NCI-H2081 treated with DMSO at 0.1 percent for 48 hours (cell line): Measurements from ENCODE around the gene TRAPPC3L.

Experiments used
- DNase-seq: peaks from one replicate; lab custom pipeline; 2025; lab: John Stamatoyannopoulos, UW

TRAPPC3L gene

GRCh38 chr6:116557893-116558292, 12.4 kb upstream of the TRAPPC3L start:
- DNase-seq = no peak

GRCh38 chr6:116556814-116557415, 11.4 kb upstream of the TRAPPC3L start:
- no peak for DNase-seq

DNA sequence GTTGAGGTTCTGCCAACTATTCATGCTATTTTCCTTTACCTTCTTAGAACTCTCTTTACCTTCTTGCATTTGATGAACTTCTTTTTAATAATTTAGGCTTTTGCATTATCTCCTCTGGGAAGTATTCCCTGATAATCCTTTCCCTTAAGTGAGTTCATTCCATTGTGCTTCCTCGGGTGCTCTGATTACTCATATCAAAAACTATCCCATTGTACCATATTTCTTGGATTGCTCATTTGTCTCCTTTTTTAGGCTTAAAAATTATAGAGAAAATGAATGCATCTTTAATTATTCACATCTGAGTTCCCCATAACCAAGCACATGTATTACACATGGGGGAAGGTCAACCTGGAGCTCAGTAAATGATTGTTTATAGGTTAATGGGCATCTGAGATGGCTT, 10.6 kb upstream of the TRAPPC3L start:
- DNase-seq = no peak

GRCh38 chr6:116553451-116553850, 8.0 kb upstream of the TRAPPC3L start, which contains the start of gene CALHM4:
CALHM4 (plus strand) TSS chr6:116553751; CDS start chr6:116553794, 43 bp downstream.
- no peak for DNase-seq

GRCh38 chr6:116550796-116551195, 5.3 kb upstream of the TRAPPC3L start:
- no peak for DNase-seq

- DNase-seq = no peak
Observed at GRCh38 chr6:116547358-116547757, 1.9 kb upstream of the TRAPPC3L start.

DNA sequence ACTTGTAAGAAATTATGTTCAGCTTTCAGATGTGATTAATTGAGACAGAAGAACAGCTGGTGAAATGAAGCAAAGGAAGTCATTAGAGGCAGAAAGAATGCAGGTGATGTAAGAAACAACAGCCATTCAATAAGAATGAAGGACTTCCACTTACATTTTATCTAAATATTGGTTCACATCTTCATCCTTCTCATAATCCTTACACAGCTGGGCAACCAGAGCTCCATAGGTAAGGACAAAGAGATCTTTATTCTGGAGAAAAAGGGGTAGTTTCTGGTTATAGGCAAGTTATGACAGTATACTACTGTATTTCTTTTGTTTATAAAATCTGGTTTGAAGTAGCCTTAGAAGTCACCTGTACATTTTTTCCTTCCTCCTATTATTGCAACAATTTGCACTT, 2.3 kb downstream of the TRAPPC3L start:
- DNase-seq = no peak

DNA sequence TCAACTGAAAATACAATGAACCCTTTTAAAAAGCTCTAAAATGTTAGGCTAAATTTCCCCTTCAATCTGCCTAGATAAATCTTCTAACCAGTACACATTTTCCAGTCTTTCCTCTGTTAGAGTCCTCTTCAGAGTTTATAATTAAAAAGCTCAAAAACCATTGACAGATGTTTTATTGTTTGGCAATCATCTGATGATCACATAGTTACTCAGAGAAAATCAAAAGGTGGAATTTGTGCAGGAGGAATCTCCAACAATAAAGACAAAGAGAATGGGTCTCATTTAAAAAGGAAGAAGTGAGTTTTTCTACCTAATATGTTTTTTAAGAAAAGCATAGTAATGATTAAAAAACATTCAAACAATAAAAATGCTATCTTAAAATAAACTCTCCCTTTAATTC, 3.1 kb downstream of the TRAPPC3L start:
- DNase-seq = no peak

GRCh38 chr6:116536216-116536621, 9.3 kb downstream of the TRAPPC3L start:
- peak; percentile 9 for DNase-seq

DNA sequence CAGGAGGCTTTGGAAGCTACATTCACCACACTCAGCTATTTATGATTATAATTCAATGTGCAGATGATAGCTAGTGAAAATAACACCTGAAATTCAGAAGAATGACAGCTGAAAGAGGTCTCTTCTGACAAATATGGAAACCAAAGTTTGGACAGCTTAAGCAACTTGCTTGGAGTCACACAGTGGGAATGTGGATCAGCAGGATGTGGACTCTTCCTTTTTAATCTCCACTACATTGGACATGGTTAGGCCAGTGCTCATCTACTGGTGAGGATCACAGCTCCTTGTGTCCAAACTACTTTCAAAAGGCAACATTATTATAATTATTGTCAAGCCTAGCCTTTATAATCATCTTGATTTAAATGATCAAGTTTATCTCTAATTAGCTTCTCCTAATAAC, 10.4 kb downstream of the TRAPPC3L start:
- no peak for DNase-seq

DNA sequence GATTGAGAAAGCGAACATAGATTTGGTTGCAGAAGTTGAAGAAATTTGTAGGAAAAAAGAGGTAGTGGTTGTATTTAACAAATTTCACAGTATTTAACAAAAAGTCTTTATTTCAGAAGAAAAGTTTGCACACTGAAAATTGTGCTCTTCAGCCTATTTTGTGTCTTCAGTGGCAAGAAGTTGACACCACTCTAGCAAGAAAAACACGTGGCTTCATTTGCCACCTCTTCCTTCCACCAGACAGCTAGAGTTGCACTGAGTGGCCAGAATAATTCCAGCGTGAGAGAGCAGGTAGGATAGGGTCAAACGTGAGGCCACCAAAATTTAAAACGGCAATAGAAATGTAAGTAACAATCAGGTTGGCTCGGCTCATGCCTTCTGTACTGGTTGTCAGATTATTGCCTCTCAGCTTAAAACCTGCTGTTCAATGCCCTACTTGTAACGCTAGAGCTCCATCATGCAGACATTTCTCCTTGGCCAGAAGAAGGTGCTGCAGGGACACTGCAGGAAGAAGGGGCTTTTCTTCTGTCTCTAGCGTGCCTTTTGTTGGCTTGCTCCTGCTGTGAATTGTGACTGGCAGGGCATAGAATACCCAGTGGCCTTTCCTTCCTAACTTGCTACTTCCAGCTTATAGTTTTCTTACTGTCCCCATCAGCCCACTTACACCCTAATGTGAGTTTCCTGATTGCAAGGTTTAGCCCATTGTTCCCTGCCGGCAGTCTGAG, 12.1 kb downstream of the TRAPPC3L start:
- no peak for DNase-seq

DNA sequence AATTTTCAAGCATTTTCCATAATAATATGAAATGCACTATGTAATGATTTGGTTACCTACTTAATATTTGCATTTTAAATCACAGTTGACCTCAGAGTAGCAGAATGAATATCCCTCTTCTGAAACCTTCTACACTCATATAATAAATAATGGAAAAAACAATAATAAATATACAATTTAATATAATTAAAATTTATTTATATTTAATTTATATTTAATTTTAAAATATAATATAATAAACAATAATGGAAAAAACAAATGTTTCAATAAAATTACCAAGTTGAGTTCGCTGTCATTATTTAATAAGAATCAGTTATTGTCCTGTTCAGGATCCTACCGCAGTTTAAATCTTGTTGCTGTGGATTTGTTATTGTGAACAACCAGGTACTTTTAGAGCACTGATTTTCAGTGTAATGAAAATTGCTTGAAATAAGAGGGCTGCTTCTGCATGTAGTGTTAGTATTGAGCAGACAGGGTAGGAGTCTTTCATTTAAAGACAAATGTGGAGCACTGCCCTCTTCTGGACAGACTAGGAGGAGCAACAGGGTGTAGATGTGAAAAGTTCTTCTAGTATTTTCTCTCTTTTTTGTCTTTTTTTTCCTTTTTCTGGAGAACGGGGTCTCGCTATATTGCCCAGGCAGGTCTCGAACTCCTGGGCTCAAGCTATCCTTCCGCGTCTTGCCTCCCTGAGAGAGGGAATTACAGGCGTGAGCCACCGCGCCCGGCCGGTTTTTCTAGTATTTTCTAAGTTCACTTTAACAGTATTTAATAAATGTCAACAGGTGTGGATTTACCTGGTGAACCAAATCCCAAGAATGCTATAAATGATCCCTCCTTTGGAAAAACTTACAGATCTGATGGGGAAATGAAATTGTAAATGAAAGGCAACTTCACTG, 13.6 kb downstream of the TRAPPC3L start:
- no peak for DNase-seq

- DNase-seq = peak; percentile 29
Observed at GRCh38 chr6:116530436-116530835, 15.0 kb downstream of the TRAPPC3L start.

GRCh38 chr6:116529466-116530290, 15.8 kb downstream of the TRAPPC3L start:
- DNase-seq = no peak

DNA sequence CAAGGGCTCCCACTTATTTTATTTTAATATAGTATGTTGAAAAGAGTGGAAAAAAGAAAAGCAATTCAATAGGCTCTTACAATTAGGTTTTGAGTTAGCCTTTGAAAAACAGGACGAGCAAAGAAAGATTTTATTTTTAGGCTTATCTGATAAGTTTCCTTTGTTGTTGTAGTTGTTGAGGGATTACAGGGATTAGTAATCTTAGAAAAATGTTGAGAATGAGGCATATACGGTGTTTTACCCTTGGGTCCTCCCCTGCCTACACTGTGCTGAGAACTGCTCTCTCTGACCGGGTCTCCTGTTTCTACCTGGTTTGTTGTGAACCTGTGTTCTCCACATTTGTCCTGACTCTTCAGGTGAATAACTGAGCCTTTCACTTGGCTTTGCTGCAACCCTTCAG, 16.7 kb downstream of the TRAPPC3L start:
- no peak for DNase-seq

DNA sequence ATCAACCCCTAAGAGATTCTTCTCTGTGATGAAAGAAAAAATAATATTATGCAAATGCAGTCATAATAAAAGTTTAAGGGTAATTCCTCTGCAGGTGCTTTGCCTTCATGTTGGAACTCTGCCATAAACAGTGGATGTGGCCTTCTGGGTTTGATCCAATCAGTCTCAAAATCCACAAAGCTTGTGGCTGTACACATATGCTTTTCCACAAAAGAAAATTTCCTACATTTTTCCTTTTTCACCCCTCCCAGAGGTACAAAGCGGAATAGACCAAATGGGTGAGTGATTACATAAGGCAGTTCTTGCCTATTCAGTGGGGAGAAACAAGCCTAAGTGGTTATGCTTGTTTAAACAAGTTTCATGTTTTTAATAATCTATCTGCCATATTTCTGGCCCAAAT, 17.4 kb downstream of the TRAPPC3L start:
- no peak for DNase-seq

- no peak for DNase-seq
Observed at GRCh38 chr6:116524236-116524635, 21.2 kb downstream of the TRAPPC3L start.

DNA sequence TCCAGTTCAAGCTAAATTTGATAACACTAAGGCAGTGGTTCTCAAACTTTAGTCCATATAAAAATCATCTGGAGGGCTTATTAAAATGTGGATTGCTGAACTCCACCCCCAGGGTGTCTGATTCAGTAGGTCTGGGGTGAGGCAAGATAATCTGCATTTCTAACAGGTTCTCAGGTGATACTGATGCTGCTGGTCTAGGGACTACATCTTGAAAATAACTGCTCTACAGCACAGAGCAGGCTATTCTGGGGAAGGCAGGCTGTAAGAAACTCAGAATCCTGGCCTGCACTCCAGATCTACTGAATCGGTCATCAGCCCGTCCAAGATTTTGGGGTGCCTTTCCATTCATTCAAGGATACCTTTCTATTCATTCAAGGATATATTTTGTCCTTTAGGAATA, 22.6 kb downstream of the TRAPPC3L start:
- DNase-seq = no peak

- DNase-seq = no peak
Observed at GRCh38 chr6:116518621-116519368, 26.7 kb downstream of the TRAPPC3L start.

DNA sequence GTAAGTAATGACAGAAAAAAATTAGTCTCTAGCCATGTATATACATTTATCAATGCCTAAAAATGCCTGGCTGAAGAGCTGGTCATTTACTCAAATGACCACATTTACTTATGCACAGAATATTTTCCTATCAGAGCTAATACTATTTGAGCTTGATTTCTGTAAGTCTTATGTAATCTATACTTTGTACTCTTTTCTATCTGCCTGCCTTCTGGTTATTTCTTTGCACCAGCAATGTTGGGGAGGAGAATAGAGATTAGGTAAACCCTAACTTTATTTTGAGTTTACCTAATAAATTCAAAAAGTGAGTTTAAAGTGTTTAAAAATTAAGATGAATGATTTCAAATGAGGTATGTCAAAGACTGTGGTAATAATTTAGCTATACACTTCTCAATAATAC, 30.3 kb downstream of the TRAPPC3L start:
- DNase-seq = no peak

DNA sequence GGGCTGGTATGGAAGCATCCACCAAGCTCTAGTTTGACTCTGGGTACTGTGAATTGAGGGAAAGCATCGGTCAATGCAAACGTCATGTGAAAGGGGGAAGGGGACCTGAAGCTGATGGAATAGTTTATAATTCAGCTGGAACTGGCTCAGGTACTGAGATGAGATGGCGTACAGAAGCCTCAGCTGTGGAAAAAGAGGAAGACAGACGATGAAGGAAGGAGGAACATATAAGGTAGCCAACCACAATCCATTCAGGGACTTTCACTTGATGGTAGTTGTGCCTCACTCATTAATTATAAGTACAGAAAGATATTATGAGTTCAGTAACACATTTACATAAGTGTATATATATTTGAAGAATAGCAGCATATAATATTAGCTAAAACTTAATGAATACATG, 31.4 kb downstream of the TRAPPC3L start:
- no peak for DNase-seq
